Activated naive CD8-positive, alpha-beta T cell treated with anti-CD3 and anti-CD28 coated beads, Interleukin-2, amount 50 U/mL, for 16 hours (primary cell): ENCODE measurements around the gene MAP3K8.

Experiments used
- DNase-seq: peaks from one replicate; pipeline ENCODE4 v3.0.0-alpha.2; 2020; ENCODE audit warnings: low read depth, low spot score

Gene MAP3K8

GRCh38 chr10:30433730-30434272 lies at the start of gene MAP3K8:
Gene MAP3K8, plus strand, starts transcription at chr10:30434184. Its CDS starts 4,755 bp downstream, at chr10:30438939.
- DNase-seq: peak; percentile 77

DNA sequence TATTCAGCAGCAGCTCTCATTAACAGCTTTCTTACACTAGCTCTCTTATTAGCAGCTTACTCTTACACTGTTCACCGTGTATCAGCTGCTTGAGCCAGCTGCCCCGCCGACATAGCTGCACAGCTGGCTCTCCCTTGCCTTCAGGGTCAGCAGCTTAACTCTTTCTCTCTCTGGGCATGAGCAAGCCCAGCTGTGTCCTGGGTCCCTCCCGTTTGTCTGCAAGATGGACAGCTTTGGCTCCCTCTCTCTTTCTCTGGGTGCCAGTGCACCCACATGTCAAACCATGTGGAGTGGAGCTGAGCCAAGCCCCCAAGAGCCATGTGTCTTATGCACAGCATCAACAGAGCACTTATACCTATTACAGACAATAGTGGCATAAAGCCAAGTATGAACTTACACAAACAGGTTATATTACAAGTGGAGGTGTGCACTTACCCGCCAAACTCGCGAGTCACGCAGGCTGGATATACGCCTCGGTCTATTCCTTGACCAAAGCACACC lies 49.2 kb upstream of the MAP3K8 start:
- DNase-seq: no peak

GRCh38 chr10:30386801-30387588 lies 47.0 kb upstream of the MAP3K8 start:
- no peak for DNase-seq

DNA sequence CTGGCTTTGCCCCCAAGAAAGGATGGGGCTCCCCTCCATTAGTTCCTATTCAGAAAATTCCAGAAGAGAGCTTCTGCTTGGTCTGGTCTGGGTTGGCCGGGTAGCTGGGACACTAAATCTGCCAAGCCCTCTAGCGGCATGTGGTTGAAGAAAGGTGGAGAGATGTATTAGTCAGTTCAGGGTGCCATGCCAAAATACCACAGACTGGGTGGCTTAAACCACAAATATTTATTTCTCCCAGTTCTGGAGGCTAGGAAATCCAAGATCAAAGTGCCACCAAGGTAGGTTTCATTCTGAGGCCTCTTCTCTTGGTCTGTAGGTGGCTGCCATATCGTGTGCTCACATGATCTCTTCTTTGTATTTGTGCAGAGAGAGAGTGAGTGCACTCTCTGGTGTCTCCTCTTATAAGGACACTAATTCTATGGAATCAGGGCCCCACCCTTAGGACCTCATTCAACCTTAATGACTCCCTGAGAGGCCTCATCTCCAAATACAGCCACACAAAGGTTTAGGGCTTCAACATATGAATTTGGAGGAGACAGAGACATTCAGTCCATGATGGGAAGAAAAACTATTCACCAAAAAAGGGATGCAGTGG lies 46.2 kb upstream of the MAP3K8 start:
- DNase-seq: no peak

DNA sequence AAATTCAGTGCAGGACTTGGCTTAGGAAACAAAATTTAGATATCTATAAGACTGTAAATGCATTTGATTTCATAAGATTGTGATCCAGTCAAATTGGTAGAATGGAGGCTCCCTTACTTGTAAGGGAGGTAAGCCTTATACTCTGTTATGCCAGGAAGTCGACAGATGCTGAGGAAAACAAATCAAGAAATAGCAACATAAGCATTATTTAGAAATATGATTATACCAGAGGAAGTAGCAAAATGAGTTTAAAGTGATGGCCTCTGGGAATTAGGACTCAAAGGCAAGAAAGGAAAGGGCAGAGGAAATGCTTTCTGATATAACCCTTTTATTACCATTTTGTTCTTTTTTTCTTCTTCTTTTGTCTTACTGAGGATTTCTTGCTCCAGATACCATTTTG lies 44.4 kb upstream of the MAP3K8 start:
- DNase-seq: no peak

DNA sequence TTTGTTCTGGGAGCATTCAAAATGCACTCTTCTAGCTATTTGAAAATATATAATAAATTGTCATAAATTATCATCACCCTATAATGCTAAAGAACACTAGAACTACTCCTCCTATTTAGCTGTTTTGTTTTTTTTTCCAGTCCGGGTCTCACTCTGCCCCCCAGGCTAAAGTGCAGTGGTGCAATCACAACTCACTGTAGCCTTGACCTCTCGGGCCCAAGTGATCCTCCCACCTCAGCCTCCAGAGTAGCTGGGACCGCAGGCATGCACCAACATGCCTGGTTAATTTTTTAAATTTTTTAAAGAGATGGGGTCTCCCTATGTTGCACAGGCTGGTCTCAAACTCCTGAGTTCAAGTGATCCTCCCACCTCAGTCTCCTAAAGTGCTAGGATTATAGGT lies 43.8 kb upstream of the MAP3K8 start:
- no peak for DNase-seq

DNA sequence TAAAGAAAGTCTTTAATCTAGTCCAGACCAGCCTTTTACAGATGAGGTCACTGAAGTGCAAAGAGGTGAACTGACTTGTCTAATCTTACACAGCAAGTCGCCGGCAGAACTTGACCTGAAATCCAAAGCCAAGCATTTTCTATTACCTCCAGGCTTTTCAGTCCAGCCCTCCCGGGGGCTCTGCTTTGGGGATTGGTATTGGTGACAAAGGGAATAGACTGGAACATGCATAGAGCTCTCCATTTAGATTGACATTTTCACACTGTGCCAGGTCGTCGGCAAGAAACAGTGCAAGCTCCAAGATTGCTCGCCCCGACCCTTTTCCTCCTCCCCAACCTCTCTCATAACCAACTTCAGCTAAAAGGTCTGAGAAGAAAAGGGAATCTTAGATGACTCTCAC lies 42.7 kb upstream of the MAP3K8 start:
- DNase-seq: no peak

DNA sequence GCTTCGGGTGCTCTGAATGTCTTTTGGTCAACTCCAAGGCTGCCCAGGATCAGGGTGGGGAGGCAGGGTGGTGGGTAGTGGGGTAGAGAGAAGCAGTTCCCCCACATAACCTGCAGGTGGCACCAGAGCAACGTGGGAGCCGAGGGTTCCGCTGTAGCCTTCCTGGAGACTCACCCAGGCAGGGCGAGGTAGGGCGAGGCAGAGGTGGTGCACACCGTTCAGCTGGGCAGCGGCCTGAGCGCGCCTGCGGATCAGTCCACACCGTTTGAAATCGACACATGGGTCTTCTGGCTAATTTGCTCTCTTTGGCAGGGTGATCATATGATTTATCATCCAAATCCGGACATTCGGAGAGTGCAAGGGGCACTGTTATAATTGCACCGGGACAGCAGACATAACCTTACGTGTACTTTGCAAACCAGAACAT lies 41.4 kb upstream of the MAP3K8 start:
- DNase-seq: peak; percentile 60

- no peak for DNase-seq
Observed at GRCh38 chr10:30396293-30396692, 37.7 kb upstream of the MAP3K8 start.

- no peak for DNase-seq
Observed at GRCh38 chr10:30396698-30397097, 37.3 kb upstream of the MAP3K8 start.

GRCh38 chr10:30398193-30398592 lies 35.8 kb upstream of the MAP3K8 start:
- no peak for DNase-seq

GRCh38 chr10:30398788-30399187 lies 35.2 kb upstream of the MAP3K8 start:
- DNase-seq: no peak

GRCh38 chr10:30403494-30403893 lies 30.5 kb upstream of the MAP3K8 start:
- DNase-seq: no peak

DNA sequence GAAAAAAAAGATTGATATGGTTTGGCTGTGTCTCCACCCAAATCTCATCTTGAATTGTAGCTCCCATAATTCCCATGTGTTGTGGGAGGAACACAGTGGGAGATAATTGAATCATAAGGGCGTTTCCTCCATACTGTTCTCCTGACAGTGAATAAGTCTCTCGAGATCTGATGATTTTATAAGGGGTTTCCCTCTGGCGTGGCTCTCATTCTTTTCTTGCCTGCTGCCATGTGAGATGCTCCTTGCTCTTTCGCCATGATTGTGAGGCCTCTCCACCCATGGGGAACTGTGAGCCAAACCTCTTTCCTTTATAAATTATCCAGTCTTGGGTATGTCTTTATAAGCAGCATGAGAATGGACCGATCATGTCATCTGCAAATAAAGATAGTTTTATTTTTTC lies 29.4 kb upstream of the MAP3K8 start:
- no peak for DNase-seq

- DNase-seq: no peak
Observed at GRCh38 chr10:30411263-30411662, 22.7 kb upstream of the MAP3K8 start.

GRCh38 chr10:30412901-30413300 lies 21.1 kb upstream of the MAP3K8 start:
- no peak for DNase-seq

DNA sequence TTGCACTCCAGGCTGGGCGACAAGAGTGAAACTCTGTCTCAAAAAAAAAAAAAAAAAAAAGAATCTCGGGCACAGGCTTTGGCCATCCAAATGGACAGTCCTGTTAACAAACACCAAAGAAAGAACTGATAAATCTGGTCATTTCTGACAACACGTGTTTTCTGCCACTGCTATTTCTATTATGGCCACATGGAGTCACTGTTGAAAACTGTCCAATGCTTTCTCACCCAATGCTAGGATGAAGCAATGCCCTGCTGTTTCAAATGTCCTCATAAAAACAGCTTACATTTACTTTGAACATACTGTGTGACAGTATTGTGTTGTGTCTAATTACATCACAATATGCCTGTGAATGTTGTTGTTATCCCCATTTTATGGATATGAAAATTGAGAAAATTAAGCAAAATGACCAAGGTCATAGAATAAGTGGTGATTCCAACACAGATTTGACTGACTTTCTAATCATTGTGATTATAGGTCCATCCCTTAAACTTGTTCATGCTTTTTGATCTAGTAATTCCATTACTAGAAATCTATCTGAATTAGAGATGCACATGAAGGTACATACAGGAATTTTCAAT lies 19.9 kb upstream of the MAP3K8 start:
- DNase-seq: no peak

GRCh38 chr10:30415593-30415992 lies 18.4 kb upstream of the MAP3K8 start:
- no peak for DNase-seq

DNA sequence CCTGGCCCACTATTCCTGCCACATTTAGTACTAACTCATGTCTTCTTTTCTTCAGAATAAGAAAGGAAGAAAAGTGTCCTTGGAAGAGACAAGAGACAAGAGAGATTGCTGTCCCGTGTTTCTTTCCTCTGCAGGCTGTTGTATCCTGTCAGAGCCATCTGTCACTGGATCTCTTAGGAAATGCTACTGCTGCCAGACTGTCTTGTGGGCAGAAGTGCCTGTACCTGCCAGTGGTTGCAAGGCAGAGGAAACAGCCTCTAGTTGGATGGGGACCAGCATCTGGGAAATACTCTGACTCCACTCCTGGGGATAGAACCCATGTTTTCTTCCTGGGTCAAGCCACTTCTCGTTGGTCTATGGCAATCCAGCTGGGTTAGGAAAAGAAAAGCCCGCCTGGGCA lies 16.7 kb upstream of the MAP3K8 start:
- no peak for DNase-seq

DNA sequence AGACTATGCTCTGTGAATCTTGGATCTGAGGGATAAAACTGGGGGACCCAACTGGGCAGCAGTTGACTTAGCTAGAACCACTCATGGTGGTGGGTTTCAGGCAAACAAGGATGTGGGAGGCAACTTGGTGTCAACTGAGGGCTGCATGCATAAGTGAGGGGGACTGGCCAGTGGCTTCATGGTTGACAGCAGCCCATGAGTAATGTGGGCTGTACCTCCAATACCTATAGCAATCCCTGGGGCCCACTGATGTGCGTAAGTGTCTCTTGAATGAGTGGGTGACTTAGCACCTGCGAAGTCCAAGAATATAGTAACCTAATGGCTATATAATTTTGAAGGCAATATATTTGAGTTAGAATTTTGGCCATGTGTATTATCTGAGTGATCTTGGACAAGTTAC lies 13.7 kb upstream of the MAP3K8 start:
- no peak for DNase-seq

GRCh38 chr10:30420766-30421165 lies 13.2 kb upstream of the MAP3K8 start:
- DNase-seq: no peak

DNA sequence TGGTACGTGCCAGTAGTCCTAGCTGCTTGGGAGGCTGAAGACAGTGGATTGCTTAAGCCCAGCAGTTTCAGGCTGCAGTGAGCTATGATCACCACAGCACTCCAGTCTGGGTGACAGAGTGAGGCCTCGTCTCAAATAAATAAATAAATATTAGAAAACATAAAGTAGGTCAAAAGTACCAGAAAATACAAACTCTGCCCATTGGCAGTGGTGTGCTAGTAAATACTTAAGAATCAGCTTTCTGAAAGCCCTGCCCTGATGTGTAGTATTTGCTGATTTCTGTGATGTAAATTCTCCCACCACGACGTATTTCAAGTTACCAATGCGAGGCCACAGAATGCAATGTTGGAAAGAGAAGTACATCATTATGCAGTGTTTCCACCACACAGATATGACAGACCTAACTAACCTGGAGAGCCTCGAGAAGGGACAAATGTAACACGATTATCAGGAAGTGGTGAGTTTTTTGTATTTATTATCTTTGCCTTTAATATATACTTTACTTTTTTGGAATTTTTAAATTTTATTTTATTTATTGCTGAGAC lies 11.8 kb upstream of the MAP3K8 start:
- no peak for DNase-seq
